GM21447 (cell line): ENCODE measurements around the gene NFIB.
A peak's percentile ranks its signal among the peaks of the same experiment; 100 is the strongest.

Experiments used
- ATAC-seq: cut with Tn5 transposase; IDR thresholded peaks from one replicate; pipeline ENCODE4 v1.9.1; 2021; ENCODE audit not compliant: unreplicated experiment

Gene NFIB

DNA sequence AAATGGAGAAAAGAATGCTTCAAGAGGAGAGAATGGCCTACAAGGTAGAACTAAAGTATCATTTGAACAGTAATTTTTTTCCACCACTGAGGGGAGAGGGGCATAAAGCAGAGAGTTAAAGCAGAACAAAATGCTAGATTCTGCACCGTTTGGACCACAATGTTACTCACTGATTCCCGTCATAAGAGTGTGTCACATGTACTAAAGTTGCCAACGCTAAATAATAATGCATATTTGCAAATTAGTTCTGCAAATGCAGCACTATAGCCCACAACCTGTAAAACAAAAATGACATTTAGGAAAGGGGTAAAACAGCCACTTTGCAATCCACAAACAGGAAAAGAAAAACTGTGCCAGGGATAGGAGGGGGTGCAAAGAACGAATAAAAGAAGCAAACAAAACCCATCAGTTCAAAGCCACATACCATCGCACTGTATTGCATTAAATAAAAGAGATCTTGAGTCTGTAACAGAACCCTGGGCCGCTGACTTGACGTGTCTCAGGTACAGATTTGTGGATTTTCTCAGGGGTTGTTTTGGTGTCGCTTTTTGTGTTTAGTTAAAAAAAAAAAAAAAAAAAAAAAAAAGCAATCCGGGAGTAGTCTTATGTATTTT lies 7.7 kb upstream of the NFIB start:
- no peak for ATAC-seq

DNA sequence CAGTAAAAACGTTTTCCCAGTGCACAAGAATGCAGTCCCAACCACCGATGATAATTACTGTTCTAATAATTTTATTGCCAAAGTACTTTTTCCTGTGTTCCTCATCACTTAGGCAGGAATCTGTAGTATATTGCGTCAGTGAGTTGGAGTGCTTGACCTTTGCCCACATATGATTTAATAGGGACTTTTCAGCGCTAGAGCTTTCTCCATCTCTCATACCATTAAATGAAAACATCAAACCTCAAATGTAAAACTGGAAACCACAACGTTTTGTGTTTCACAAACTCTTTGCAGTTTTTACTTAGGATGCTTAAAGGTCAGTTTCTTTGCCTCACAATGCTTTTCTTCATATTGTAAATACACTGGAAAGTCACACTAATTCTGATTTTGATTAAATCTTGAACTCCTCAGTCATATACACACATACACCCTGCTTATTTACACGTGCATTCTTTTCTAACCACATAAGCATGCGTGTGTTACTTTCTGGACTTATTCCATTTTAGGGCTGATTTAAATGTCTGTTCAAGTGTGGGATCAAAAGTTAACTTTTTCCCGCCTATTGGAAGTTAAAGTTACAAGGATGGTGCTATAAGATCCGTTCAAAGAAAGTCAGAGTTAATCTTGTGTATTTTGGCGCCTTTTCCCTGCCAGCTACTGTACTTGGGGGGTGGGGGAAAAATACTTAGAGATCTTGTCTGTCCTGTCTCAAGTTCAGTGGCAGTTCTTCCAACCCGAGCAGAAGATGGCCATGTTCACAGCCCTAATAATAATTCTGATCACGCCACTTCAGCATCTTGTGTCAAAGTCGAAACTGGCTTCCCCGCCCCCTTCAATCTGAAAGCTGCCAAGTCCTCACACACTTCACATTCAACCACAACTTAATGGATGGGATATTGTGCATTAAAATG lies 6.6 kb upstream of the NFIB start:
- ATAC-seq = no peak

DNA sequence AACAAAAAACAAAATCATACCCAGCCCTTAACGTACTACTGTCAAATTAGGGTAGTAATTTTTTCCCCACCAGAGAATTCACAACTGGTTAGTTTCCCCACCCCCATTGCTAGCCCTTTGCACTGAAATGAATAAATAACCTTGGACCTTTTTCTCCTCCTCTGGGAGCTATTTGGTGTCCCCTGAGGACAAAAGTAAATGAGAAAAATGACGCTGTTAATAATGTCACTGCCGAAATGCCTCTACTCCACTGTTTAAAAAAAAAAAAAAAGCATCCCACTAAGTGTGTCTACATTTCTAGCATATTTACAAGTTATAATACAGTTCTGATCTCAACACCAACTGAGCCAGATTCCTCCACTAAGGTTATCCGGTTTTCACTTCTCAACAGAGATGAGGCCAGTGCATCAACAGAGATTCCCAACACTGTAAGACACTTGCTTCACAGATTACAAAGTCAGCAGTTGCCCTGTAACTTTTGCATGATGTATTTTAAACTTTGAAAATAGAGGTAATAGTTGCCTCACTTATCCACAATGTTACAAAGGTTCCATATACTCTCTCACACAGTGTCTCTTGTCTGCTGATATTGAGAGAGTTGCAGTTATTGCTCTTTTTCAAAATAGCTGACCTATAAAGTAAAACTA lies 5.1 kb upstream of the NFIB start:
- ATAC-seq = no peak

DNA sequence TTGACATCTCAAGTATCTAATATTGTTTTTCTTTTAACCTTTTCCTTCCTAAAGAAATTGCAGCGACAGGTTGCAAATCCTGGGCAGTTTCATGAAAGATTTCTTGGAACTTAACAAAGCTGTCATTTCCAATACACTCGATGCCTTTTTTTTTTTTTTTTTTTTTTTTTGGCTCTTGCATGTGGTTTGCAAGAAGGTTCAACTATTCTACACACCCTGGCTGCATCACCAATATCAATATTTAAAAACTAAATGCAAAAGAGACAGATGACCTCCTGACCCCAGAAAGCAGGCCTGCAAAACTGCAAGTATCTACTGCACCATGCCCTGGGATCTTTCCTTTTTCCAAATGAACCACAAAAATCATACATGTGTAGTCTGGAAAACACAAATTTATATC lies 4.4 kb upstream of the NFIB start:
- no peak for ATAC-seq

DNA sequence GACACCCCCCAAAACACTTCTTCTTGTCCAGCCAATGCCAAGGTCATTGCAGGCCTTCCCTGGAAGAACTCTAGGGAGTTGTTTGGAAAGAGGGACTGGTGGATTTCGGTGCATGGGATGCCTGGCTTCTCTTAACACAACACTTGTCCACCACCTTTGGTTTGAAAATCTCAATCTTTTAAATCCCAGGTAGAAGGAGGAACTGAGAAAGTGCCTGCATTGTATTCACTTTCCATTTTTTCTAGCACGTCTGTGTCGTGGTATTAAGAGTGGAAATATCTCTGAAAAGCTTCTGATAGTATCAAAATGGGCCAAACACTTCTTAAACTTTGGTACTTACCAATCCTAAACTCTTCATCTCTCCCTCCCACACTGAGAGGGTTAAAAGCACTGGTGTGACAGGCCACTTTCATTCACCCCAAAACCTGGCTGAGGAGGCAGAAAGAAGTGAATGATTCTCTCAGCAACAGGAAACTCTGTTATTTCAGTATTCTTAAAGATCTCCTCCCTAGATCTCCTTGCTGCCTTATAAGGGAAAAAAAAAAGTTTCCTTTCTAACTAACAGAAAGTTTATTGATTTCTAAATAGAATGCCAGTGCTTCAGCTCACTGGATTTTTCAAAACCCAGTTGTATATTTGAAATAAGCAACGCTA lies 3.9 kb upstream of the NFIB start:
- ATAC-seq = peak; percentile 24

DNA sequence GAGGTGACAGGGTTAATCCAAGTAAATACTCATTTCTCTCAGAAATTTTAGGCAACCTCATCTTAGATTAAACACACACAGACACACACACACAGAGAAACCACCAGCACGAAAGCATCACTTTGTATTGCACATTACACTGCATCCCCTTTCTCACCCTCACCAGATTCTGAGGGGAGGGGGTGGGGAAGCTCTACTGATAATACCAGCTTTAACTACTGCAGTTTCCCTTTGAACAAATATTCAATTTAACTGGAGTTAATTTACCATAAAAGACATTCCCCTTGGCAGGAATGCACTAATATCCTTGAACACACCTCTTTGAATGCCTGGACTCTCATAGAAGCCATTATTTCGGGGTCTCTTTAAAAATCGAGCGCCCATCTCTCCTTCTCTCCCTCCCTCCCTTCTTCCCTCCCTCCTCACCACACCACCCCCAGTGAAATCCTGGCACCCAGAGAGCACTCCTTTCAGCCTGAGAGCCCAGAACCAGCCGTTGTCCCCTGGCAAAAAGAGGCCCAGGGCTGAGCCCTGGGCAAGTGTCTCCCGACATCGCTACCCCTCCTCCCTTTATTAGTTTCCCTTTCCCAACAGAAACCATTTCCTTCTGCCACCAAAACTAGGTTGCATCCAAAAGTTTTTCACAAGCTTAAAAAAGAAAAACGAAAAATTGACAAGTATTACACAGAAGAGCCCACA lies 2.8 kb upstream of the NFIB start:
- ATAC-seq = no peak

DNA sequence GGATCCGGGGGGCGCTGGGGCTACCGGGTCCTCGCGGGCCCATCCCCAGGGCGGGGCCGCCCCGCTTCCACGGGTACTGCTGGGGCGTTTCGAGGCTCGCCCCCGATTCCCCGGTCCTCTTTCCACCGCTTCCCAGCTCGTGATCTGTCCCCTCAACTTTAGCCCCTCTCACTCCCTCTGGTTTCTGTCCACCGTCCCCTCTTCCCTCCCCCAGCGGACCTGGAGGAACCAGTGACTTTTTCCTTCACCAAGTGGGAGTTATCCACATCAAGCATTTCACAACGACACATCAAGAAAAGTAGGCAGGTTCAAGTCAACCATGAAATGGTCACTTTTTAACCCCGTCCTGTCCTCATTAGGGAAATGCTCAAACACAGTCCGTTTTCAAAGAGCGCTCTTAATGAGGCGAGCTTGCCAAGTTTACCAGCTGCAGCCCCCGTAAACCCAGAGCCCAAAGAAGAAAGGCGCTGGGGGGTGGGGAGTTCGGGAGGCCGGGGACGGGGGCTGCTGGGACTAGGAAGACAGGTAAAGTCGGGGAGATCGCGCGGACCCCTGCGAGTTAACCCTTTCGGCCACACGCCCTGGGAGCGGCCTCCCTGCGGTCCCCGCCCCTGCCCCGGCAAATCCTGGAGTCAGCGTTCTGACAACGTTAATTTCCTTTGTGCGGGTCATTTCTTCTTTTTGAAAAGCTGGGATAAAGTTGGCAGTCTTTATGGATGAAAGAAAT lies 2.1 kb upstream of the NFIB start:
- ATAC-seq = no peak

DNA sequence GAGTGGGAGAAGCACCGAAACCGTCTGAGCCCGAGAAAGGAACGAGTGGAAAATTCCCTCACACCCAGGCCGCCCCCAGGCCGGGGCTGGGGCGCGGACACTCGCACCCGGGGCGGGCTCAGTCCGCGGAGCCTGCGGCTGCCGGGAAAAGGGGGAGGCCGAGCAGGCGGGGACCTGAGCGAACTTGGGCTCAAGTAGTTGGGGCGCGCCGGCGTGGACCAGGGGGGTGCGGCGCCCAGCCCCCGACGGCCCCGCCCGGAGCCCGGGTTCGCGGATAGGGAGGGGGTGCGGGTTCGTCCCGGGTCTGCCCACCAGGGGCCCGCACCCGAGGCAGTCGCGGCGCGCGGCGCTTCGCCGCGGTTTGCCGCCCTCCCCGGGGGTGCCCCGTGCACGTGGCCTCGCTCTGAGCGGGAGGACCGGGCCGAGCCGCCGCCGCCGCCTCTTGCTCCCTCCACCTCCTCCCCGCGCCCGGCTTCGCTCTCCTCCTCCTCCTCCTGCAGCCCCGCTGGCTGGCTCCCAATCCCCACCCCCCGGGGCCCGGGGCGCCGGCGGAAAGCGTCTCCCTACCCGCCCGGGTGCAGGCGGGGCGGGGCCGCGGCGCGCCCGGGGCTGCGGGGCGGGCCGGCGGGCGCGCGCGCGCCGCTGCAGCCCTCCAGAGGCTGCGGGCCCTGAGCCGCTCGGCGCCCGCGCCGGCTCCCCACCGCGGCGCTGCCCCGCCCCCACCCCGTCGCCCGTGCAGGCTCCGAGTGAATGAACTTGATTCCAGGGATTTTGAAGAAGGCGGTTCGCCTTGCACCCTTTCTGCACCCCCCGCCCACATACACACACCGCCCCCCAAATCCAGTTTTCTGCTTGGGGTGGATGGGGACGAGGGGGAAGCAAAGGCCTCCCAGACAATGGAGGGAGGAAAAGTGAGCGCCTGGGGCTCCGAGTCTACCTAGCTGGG lies 1.3 kb upstream of the NFIB start:
- no peak for ATAC-seq

DNA sequence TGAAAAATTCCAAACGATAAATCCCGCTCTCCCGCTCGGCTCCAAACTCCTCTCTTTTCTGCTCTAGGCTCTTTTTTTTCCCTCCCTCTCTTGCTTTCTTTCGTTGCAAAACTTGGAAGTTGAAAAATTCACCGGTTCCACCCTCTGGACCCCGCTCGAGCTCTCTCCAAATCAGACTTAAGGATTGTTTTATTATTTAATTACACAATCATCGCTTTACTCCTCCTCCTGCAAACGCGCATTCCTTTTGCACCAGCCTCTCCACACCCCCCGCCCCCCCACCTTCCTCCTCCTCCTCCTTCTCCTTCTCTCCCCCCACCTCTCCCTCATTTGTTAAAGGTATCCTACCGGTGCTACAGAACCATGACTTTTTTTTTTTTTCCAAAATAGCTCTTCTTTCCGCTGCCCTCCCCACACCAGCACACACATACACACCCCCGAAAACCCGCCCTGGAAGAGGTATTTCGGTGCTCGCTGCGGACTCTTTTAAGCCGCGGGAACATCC lies 535 bp upstream of the NFIB start:
- no peak for ATAC-seq

DNA sequence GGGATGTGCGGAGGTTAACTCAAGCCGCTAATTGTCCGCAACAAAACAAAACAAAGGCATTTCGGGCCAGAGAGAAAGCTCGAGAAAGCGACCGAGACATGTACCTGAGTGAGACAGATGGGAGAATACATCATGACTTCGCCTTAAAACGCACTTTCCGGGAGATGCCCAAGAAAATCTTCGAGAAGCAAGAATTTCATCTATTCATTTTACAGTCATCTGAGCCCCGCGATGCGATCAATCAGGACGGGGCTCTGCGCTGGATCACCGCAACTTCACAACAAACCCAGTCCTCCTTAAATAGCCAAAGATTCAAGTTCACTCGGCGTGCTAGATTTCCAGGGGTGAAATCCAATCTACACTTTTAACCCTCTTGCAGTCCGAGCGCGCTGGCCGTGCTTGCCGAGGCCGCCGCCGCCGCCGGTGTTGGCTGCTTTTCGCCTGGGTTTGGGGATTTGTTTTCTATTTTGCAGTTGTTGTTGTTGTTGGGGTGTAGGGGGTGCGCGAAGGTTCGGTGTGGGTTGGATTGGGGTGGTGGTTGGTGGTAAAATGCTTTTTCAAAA lies 482 bp downstream of the NFIB start:
- ATAC-seq = no peak

DNA sequence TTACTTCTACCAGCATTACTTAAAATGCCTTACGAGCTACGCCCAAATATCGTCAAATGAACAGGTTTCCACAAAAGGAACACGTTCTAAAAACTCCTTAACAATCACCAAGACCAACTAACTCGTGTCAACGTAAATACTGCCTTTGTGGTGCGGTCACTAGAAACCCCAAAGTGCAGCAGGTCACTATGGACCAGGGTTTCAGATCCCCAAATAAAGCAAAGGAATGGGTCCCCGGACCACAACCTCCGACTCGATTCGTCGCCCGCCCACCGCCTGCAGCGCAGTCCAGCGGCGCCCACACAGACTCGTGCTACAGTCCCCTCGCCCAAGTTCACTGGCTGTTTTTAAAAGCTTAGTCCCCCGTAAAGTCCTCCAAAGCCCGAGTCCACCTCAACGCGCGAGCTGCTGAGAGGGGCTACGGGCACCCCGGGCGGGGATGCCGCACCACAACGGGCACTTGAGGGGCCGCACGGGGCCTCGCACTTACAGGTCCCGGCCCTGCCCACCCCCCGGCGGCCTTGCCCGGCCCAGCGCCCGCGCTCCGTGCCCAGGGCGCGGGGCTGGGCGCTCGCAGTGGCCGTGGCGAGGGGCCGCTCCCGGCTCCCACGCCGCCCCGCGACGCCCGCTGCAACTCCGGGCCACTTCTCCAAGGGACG lies 1.1 kb downstream of the NFIB start:
- no peak for ATAC-seq

DNA sequence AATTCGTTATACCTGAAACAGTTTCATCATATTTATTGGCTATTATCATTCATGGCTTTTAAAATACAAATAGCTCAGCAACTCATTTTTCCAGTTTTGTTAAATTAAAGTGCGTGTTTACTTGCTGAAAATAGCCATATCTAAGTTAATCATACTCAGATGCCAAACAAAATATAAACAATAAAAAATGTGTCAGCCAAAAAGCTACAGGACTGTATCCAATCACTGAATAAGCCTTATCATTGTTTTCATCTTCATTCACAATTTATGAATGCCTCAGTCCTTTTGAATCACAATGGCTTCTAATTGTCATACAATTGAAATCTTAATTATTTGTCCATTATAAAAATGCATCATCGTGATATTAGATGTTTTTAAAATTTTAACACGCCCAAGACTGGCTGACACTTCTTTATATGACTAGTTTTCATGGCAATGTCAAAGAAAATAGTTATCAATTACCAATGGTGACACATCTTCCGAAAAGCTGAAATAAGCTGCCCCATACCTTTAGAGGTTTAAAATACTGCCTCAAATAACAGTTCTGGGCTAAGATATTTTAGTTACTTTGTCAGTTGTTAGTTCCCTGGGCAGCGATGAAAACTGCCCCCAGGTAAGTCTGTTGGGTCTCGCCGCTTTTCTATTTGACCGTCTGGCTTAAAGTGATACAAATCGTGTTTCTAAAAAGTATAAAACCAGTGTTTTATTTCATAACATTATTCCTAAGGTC lies 1.8 kb downstream of the NFIB start:
- no peak for ATAC-seq

DNA sequence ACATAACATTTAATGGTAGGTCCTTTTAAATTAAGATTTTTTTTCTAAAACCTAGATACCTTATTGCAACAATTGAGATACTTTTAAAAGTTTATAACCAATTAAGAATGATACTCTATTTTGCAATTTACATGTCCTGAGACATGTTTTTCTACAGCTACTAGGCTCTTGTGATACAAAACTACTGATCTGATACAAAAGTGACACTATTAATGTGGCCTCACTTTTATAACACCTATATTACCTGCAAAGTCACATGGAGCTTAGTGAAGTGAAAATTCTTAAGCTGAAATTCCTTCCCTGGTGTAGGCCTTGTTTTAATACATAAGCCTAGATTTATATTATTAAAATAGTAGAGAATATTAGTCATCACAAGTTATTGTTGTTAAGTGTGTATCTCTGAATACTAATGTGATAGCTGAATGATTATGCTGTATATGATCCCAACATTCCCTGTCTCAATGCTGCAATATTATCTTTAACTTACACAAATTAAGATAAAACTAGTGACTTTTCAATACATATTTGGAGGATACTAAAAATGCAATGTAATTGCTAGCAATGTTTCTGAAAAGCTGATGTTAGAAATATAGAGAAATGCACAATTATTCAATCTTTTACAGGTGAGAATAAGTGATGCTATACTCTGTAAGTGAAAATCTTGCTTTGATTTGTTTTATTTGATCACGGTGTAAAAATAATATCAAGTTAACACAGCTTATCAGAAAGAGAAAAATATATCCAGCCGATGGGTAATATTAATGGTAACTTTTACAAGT lies 2.6 kb downstream of the NFIB start:
- ATAC-seq = no peak

DNA sequence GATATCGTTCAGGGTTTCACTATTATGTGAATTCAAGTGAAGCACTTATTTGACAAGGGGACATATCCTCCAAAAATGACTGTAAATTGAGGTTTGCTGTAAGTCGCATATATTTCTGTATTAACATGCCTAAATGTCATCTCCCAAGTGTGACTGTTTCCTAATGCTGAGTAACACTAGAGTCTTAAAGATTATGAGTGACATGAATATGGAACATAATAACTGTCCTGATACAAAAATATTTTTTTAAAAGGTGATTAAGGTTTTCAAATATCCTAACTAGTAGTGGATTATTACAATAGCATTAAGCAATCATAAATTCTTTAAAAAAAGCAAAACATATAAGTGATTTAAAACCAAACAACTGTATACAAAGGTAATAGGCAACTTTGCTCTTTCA lies 3.6 kb downstream of the NFIB start:
- ATAC-seq = no peak

DNA sequence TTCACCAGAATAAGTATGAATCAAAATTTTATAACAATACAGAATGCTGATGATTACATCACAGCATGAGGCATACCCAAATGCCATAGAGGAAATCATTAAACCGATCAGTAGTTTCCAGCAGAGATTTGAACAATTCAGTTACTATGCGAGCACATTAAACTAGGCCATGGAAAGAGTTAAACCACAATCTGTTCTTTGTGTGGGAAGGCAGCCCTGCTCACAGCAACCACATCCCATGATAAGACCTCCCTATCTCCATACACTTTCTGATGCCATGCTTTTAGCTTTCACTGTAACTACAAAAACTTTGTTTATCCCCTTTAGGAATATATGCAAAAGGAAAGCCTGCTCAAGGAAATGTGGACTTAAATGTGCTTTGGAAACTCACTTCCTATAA lies 4.5 kb downstream of the NFIB start:
- ATAC-seq = no peak

DNA sequence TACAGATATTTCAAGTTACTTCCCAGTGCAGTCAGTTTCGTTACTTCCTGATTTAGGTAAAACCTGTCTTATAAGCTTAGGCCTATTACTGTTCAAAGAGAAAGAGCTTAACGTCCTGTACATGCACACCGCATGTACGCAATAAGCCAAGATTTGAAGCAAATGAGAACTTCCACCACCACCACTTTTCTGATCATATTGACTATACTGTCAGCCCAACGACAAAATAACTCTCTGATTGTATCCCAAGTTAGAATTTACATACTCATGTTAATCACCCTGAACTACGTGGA lies 5.1 kb downstream of the NFIB start:
- ATAC-seq = no peak
